MCF 10A (cell line): ENCODE data around the gene CAMTA1. TPM values are rescaled to one million over a fixed set of nuclear protein-coding genes. Genes with fewer than 3 reads are reported as not detected.

Experiments
- BruUV-seq: library from RNA; stranded (reverse); fragments of 400-500 nt; replicated peaks from 2 replicates; lab custom pipeline; 2021; lab: Mats Ljungman, UMichigan
- CTCF ChIA-PET: fragments of 300-600 bp; sonication (Branson Sonifier 250); formaldehyde crosslinking; extraction: SDS; loops from one replicate; lab custom pipeline; 2021; ENCODE audit warnings: antibody characterized with exemption, inconsistent platforms; lab: Yijun Ruan, JAX
- POLR2A ChIA-PET: fragments of 300-600, 350-650 bp; sonication (Branson Sonifier 250); formaldehyde crosslinking; extraction: SDS; loops from one replicate; lab custom pipeline; 2020; ENCODE audit warnings: antibody characterized with exemption, inconsistent platforms; lab: Yijun Ruan, JAX
- DNase-seq: peaks from one replicate; pipeline ENCODE4 v3.0.0-alpha.2; 2018; ENCODE audit not compliant: unreplicated experiment
- H3K27ac Mint-ChIP-seq: one replicate; pipeline ENCODE4 v1.8.0; 2022; ENCODE audit warnings: mild to moderate bottlenecking, low read depth, mixed read lengths; ENCODE audit not compliant: unreplicated experiment
- H3K27me3 Mint-ChIP-seq: one replicate; pipeline ENCODE4 v1.8.0; 2022; ENCODE audit warnings: mixed read lengths; ENCODE audit not compliant: insufficient read depth, unreplicated experiment
- H3K36me3 Mint-ChIP-seq: one replicate; pipeline ENCODE4 v1.8.0; 2022; ENCODE audit warnings: mild to moderate bottlenecking, moderate library complexity, mixed read lengths; ENCODE audit not compliant: insufficient read depth, unreplicated experiment
- H3K4me1 Mint-ChIP-seq: one replicate; pipeline ENCODE4 v1.8.0; 2022; ENCODE audit warnings: mixed read lengths; ENCODE audit not compliant: insufficient read depth, unreplicated experiment
- H3K4me3 Mint-ChIP-seq: one replicate; pipeline ENCODE4 v1.8.0; 2022; ENCODE audit warnings: mild to moderate bottlenecking, moderate library complexity, mixed read lengths; ENCODE audit not compliant: unreplicated experiment
- H3K9me3 Mint-ChIP-seq: one replicate; pipeline ENCODE4 v1.8.0; 2022; ENCODE audit warnings: mixed read lengths; ENCODE audit not compliant: unreplicated experiment
- intact Hi-C: fragments of 100-400 bp; cut with micrococcal nuclease; formaldehyde crosslinking; loops from 2 replicates; pipeline ENCODE4 v1.14.1; 2022
- total RNA-seq: library from RNA; stranded (reverse); gene quantifications from 2 replicates; pipeline ENCODE4 v1.2.3, GENCODE V29; 2022
- TF ChIP-seq, protein P1 (sequence below): fragments of 200-600 bp; IDR thresholded peaks from one replicate; pipeline ENCODE4 v1.8.0; 2022; ENCODE audit warnings: antibody characterized with exemption, mild to moderate bottlenecking; ENCODE audit not compliant: unreplicated experiment

Gene CAMTA1
- total RNA-seq, 1 experiment from 2014 or later, result 74.1 TPM

DNA sequence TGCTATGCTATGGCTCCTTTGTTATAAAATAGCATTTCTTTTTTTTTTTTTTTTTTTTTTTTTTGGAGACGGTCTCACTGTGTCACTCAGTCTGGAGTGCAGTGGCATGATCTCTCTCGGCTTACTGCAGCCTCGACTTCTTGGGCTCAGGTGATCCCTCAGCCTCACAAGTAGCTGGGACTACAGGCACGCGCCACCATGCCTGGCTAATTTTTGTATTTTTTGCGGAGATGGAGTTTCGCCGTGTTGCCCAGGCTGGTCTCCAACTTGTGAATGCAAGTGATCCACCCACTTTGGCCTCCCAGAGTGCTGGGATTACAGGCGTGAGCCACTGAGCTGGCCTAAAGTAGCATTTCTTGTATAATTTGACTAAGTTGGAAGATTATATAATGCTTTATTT is 10.8 kb downstream of the CAMTA1 start:
- no TSS peak for BruUV-seq
- CTCF ChIA-PET, result interaction anchor here (0.6 to 2.4 kb wide), 13 partner anchors 9 to 983 kb away, joined by 3 to 23 read pairs (median 4); no protein-coding TSS in a partner anchor
- TF ChIP-seq, protein P1, sequence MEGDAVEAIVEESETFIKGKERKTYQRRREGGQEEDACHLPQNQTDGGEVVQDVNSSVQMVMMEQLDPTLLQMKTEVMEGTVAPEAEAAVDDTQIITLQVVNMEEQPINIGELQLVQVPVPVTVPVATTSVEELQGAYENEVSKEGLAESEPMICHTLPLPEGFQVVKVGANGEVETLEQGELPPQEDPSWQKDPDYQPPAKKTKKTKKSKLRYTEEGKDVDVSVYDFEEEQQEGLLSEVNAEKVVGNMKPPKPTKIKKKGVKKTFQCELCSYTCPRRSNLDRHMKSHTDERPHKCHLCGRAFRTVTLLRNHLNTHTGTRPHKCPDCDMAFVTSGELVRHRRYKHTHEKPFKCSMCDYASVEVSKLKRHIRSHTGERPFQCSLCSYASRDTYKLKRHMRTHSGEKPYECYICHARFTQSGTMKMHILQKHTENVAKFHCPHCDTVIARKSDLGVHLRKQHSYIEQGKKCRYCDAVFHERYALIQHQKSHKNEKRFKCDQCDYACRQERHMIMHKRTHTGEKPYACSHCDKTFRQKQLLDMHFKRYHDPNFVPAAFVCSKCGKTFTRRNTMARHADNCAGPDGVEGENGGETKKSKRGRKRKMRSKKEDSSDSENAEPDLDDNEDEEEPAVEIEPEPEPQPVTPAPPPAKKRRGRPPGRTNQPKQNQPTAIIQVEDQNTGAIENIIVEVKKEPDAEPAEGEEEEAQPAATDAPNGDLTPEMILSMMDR, result no peak
- no peak overlapping the region for H3K4me3 Mint-ChIP-seq
- no peaks in the 10 kb centered on the region for H3K27me3 Mint-ChIP-seq
- no peak for DNase-seq
- intact Hi-C loops, result loop anchor here (10.0 kb wide), 1 partner anchor 249 kb away; no protein-coding TSS in a partner anchor
- POLR2A ChIA-PET, result interaction anchor here (0.7 to 2.5 kb wide), 3 partner anchors 11 to 86 kb away, joined by 3 to 12 read pairs (median 4); partner anchors contain the start of gene CAMTA1
- H3K4me1 Mint-ChIP-seq, result peaks cover 19% of the 10 kb centered on the region
- peaks cover 22% of the 10 kb centered on the region for H3K36me3 Mint-ChIP-seq
- H3K27ac Mint-ChIP-seq, result peak overlapping the region; percentile 59
- H3K9me3 Mint-ChIP-seq, result no peaks in the 10 kb centered on the region

GRCh38 chr1:6799499-6799898 is 14.2 kb downstream of the CAMTA1 start:
- no peaks in the 10 kb centered on the region for H3K9me3 Mint-ChIP-seq
- intact Hi-C loops, result loop anchor here (10.0 kb wide), 1 partner anchor 245 kb away; no protein-coding TSS in a partner anchor
- BruUV-seq, result no TSS peak
- CTCF ChIA-PET, result interaction anchor here (0.7 to 1.2 kb wide), 3 partner anchors 83 to 93 kb away, joined by 3 to 4 read pairs (median 4); no protein-coding TSS in a partner anchor
- H3K27me3 Mint-ChIP-seq, result no peaks in the 10 kb centered on the region
- peaks cover 18% of the 10 kb centered on the region for H3K4me1 Mint-ChIP-seq
- POLR2A ChIA-PET, result interaction anchor here (0.7 kb wide), 1 partner anchor 29 kb away, joined by 3 read pairs; no protein-coding TSS in a partner anchor
- H3K27ac Mint-ChIP-seq, result no peak overlapping the region
- H3K4me3 Mint-ChIP-seq, result no peak overlapping the region
- no peak for DNase-seq
- H3K36me3 Mint-ChIP-seq, result peaks cover 14% of the 10 kb centered on the region
- TF ChIP-seq, protein P1, result no peak

- BruUV-seq, result no TSS peak
- ChIA-PET POLR2A (interaction anchor here (0.6 to 1.5 kb wide), 5 partner anchors 11 to 70 kb away, joined by 3 to 15 read pairs (median 4); partner anchors contain the start of gene CAMTA1), CTCF (interaction anchor here (1.9 kb wide), 1 partner anchor 89 kb away, joined by 6 read pairs; no protein-coding TSS in a partner anchor)
- peak overlapping the region; percentile 90 for H3K27ac Mint-ChIP-seq
- TF ChIP-seq, protein P1, result no peak
- intact Hi-C loops, result no loop called here
- peaks cover 14% of the 10 kb centered on the region for H3K36me3 Mint-ChIP-seq
- peaks cover 18% of the 10 kb centered on the region for H3K4me1 Mint-ChIP-seq
- no peaks in the 10 kb centered on the region for H3K27me3 Mint-ChIP-seq
- peak; percentile 18 for DNase-seq
- no peaks in the 10 kb centered on the region for H3K9me3 Mint-ChIP-seq
- peak overlapping the region; percentile 2 for H3K4me3 Mint-ChIP-seq
These were observed 15.5 kb downstream of the CAMTA1 start for GRCh38 chr1:6800745-6801144.

DNA sequence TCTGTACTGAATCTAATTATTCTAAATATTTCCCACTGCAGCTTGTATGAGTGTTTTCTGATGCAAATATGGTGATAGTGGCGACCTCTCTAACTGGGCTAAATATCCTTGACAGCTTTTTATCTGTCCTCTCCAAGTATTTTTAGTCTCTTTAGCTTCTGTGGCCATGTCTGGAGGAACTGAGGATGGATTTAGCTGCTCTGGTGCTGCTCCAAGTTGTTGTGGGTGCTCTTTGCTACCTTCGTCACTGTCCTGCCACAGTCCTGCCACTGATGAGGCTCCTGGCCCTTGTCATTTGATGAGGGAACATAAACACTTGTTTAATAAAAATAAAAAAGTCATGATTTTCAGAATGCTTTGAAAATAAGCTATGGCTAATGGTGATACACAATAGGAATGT is 15.9 kb downstream of the CAMTA1 start:
- no TSS peak for BruUV-seq
- no peaks in the 10 kb centered on the region for H3K9me3 Mint-ChIP-seq
- H3K4me3 Mint-ChIP-seq, result no peak overlapping the region
- ChIA-PET POLR2A (interaction anchor here (0.7 to 1.5 kb wide), 8 partner anchors 10 to 843 kb away, joined by 3 to 15 read pairs (median 4); partner anchors contain the start of gene CAMTA1), CTCF (interaction anchor here (0.6 to 1.9 kb wide), 6 partner anchors 8 to 241 kb away, joined by 3 to 6 read pairs (median 4); no protein-coding TSS in a partner anchor)
- TF ChIP-seq, protein P1, result no peak
- no peak for DNase-seq
- H3K36me3 Mint-ChIP-seq, result peaks cover 14% of the 10 kb centered on the region
- no peaks in the 10 kb centered on the region for H3K27me3 Mint-ChIP-seq
- peak overlapping the region; percentile 90 for H3K27ac Mint-ChIP-seq
- H3K4me1 Mint-ChIP-seq, result peaks cover 18% of the 10 kb centered on the region
- intact Hi-C loops, result no loop called here
